GM19463 (cell line): Measurements from ENCODE around the gene RRBP1.

Source experiments
- ATAC-seq: cut with Tn5 transposase; IDR thresholded peaks from one replicate; pipeline ENCODE4 v1.9.1; 2021; ENCODE audit warnings: mild to moderate bottlenecking, moderate library complexity; ENCODE audit not compliant: unreplicated experiment

RRBP1 gene

DNA sequence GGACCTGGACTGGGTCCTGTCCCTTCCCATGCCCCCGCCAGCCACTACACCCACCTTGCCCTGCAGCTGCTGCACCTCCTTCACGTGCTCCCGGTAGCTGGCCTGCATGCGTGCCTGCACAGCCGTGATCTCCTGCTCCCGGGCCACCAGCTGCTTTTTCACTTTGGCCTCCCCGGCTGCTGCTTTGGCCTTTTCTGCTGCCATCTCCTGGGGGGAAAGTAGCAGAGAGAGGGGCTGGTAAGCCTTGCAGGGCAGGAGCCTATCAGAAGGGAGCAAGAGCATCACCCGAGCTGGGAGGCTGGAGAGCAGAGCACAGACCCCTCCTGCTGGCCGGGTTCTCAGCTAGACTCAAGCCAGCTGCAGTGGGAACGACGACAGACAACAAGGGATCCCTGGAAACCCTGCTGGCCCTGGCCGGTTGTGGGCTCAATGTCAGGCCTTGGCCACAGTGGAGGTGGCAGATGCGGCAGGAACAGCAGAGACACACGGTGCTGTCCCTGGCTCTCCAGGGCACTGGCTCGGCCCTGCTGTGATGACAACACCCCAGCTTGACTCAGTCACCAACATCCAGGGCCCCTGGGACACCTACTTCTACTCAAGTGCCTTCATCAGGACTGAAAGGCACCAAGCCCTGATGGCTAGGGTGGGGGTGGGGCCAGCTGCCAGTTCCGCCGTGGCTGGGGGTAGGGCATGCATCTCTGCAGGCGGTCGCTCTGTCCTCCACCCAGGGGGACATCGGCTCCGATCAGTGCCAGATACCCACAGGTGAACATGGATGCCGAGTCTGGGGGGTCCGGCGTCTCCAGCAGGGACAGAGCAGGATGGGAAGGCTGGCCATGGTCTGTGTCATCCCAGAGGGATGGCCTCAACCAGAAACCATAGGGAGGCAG is 45.3 kb downstream of the RRBP1 start:
- no peak for ATAC-seq

DNA sequence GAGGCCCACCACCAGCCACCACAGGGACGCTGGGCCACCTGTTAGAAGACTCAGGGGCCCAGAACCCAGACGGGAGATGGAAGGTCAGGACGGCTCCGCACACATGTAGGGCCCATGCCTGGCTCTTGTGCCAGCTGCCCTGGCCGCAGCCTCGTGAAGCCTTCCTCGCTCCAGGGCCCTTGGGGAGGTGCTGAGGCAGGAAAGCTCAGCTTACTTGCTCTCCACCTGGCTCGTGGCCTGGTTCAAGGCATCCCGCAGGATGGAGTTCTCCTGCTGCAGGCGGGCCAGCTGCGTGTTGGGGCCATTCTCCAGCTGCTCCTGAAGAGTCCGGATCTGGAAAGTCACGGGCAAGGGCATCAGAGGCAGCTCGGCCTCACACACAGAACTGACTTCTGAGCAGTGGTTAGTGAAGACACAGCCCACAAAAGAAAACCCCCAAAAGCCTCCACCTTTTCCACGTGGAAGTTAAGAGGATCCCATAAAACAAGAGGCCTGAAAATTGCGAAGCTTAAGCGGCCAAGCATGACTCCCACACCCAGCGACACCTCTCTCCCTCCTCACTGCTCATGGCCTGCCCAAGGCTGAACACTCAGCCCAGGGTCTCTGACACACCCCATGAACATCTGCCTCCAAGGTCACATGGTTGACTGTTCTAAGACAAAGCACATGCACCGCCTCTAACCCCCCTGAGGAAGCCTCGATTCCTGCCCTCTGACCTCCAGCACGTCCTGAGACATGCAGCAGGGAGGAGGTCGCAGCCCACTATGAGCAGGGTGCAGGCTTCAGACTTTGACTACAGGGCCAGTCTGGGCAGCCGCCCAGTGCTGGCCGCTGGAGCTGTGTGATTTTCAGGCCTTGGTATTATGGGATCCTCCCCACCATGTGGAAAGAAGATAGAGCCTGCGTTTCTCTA is 46.5 kb downstream of the RRBP1 start:
- no peak for ATAC-seq

DNA sequence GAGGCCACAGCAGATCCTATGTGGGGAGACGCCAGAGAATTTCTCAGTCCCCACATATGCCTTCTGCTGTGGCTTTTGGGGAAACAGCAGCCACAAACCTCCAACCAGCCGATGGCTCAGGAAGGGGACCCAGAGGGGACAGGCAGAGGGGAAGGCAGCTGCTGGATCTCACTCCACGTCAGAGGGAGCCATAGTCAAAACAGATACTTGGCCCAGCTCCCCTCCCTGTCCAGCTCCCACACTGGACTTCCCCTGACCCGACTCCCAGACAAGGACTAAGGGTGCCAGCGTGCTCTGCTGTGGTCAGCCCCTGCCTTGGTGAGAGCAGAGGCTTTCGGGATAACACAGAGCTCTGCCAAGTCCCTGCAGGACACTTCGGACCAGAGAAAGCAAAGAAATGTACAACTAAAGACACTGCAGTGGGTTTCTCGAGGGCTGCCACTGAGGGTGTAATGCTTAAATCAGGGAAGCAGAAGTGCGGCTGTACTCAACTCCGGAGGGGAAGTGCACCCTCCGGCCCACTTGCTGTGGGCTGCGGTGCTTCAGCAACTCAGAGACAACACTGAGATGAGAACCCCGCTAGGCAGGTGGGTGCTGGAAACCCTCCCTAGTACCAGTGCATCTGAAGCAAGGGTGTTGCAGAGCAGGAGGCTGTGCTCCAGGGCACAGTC is 47.2 kb downstream of the RRBP1 start:
- ATAC-seq = no peak

DNA sequence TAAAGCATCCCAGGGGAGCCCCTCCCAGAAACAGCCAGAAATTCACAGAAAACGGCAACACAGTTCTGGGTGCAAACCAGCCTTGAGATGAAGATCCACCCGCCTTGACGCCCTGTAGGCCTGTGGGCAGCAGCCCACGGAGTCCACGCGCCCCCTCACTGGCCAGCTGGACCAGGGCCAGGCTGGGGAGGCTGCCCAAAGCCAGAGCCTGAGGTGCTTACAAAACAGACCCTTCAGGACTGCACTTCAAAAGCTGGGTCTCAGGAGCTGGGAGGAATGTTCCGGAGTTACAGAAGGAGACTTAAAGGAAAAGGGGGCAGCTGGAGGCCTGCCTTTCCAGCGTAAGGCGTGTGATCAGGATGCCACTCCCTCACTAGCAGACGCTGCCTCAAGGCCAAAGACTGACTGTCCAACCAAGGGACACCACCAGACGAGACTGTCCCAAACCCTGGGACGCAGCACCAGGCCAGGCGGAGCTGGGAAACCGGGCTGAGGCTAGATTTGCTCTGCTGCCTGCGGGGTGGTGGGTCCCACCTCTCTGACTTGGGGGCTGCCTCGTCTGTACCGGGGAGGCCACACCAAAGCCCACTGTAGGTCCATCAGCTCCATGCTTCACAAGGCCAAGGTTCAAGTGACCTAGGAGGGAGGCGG is 48.1 kb downstream of the RRBP1 start:
- ATAC-seq = no peak

DNA sequence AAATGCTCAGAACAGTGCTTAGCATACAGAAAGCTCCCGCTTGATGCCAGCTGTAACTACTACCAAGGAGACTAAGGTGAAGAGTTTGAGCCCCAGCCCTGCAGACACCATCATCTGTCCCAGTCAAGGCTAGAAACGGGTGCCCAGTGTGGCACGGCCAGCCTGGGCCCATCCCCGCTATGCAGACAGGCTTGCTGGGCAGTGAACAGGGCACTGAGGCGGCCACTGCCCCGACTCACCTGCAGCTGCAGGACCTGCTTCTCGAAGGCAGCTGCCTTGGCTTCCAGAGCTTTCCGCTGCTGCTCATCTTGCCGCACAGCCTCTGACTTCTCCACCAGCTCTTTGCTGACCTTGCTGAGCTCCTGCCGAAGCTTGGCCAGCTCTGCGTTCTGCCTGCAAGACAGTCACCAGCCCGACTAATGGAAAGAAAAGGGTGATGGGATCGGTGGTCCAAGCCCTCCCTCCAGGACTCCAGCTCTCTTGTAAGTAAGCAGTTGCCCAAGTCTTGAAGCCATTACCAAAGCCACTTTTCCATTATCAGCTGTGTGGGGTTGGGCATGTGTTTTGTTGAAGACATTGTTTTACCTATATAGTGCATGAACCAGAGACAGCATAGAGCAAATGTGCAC is 48.7 kb downstream of the RRBP1 start:
- ATAC-seq = no peak

DNA sequence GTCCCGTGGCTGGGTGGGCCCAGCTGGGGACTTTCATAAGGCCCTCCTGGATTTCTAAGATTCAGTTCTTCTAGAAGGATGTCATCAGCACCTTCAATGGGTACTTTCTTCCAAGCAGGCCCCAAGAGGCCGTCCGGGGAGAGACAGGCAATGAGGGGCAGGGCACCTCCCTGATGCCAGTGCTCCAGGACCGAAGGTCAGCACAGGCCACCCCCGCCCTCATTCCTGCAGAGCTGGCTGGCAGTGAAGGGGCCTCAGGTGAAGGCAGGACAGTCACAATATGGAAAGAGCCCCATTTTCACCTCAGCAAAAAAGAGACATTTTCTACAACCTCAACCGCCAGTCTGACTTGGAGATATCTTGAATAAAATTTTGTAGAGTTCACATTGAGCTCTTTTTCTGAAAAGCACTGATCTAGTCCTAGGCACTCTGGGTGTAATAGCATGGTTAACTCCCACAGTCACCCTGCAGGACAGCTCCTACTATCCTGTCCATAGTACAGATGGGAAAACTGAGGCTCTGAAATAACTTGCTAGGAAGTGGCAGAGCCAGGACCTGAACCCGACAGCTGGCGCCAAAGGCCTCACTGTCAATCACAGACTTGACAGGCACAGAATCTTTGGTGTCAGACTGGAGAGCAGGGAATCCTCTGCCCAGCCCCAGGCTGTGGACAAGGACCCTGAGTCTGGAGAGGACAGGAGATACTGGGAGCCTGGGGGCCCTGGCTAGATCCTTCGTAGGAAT is 50.3 kb downstream of the RRBP1 start:
- no peak for ATAC-seq

DNA sequence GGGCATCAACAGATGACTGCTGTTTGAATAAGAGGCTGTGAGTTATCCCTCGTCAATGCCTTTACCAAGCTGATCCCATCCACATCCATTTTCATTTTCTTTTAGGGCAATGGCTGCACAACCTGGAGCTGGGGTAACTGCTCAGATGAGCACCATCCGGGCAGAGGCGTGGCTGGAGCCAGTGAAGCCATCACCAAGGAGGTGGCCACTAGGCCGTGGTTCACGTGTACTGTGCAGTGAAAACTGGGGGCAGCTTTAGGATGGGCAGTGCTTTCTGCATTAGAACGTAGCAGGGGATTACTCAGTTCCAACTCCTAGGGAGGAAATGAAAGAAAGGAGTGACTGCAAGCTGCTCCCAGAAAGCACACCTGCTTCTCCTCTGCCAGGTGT is 51.2 kb downstream of the RRBP1 start:
- ATAC-seq = no peak

DNA sequence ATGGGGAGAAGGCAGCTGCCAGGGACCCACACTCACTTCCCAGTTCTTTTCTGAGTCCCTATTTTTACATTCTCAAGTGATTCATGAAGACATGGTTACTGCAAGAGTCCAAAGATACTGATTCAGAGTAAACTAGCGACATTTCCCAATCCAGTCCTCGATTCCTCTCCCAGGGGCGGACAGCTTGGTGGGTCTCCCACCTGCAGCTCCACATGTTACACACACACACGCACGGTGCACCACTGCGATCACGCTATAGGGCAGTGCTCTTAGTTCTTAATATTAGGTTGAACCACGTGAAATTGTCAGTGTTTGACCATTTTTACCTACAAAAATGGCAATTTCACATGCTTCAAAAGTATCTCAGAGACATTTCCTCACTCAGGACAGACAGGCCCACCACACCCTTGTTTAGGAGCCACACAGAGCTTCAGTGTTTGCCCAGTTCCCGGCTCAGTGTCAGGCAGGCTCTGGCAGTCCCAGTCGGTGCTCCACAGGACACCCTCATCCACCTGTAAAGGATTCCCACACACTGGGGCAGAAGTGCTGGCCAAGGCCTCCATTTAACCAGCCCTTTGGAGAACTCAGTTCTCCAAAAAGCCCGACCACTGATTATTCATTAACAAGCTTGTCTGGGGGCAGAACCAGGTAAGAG is 51.8 kb downstream of the RRBP1 start:
- no peak for ATAC-seq

DNA sequence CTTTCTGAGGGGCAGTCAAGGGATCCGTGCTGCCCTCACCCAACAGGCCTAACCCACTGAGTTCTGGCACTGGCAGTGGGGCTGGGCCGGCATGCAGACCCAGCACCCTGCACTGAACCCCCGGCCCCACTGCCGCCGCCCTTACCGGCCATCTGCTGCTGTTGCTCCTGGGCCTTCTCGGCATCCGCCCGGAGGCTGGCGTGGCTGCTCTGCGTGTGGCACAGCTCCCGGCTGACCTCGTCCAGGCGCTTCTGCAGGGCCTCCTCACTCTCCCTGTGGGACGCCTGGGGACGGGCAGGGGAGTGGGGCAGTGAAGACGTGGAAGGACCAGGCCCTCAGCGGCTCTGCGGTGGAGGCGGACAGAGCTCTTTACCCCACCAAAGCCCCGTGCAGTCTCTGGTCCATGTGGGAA is 52.4 kb downstream of the RRBP1 start:
- no peak for ATAC-seq

DNA sequence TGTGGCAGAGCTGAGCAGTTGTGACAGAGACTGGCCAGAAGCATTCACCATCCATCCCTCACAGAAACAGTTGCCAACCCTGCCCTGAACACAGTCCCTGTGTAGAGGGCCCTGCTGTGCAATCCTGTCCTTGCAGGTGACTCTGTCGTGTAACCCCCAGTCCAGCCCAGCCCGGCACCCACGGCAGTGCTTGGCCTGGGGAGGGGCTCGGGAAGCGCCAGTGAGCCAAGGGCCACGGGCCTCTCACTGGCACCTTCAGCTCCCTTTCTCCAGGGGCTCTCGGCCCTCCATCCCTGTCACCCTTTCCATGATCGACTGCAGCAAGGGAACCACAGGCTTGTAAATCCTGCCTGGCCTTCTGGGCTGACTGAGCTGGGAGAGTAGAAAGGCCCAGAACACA is 53.0 kb downstream of the RRBP1 start:
- no peak for ATAC-seq

DNA sequence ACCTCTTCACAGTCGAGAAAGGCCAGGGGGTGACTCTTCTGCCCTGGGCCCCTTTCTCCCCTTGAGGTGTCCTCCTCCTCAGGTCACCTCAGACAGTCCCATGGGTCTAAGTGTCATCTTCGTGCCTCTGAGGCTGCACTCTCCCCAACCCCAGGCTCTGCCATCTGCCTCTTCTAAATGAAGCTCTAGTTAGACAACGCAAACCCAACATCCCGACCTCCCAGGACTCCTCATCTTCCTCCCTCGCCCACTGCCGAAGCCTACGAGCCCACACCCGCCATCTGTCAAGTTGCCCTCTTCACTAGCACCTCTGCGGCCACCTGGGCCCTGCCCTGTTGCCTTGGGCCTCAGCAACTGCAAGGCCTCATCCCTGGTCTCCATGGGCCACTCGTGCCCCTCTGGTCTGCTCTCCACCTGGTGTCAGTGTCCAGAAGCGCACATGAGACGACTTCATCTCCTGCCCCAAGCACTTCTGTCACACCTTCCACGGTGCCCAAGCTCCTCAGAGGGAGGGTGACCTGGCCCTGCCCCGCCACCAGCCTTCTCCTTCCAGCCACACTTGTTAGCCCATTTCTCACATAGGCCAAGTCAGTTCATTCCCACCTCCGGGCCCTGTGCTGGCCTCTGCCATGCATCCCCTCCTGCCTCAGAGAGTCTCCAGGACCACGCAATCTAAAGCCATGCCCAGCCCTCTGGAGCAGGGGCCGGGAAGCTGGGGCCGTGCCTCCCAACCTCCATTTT is 53.8 kb downstream of the RRBP1 start:
- no peak for ATAC-seq

DNA sequence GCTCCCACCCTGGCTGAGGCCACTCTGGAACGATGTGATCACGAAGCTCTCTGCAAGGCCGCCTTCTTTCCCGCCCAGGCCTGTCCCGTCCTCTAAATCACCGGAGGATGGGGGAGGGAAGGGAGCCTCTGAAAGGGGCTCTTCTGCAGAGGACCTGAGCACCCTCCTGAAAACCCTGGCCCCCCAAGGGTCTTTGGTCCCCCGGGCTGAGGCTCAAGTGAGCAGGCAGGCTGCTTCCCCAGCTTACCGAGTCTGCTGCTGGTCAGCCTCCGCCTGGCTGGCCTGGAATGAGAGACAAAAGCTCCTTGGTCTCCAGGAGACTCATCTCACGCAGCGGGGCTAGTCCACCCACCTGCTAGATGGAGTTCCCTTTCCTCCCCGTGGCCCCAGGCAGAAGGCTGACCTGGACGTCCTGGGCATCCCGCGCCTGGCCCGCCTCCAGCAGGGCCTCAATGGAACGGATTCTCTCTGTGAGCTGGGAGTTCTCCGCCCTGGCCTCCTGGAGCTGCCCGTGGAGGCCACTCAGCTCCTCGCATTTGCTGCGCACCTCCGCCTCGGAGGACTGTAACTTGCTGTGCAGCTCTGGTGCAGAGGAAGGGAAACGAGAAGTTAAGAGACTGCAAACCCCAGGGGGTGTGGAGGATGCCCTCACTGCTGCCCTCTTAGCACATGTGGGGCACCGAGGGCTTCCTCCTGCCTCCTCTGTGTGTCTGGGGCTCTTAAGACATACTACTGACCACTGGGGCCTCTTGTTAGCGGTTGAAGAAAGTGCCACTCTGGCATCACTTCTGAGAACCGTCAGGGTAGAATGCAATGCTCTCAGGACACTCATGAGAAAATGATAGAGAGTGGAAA is 54.7 kb downstream of the RRBP1 start:
- ATAC-seq = no peak

DNA sequence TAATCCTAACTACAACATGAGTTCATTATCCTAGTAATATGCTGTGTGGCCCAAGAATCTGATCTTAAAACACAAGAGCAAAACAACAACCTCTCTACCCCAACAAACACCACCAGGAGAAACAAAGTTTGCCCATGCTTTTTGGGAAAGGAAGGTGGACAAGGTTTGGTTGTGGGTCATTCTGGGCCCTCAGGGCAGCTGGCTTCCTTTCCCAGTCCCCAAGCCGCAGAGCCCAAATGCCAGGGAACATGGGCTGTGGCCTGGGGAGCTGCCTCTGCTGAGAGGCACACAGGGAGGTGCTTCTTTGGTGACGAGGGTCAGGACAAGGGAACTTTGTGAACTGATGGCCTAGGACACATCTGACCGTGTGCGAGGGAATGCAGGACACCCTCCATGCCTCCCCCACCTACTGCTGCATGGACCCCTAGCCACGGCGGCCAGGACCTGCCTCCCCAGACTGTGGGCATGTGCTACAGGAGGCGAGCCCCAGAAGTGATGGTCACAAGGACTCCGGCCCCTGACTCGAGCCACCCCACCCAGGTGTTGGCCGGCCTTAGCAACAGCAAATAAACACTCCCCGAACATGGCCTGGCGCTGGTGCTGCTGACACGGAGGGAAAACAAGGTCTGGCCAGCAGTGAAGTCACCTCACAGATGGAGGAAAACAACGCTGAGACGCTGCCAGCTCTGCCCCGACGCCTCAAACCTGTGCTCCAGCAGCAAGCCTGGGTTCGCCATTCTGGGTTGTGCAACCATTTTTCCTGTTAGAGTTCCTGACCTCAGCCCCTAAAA is 55.6 kb downstream of the RRBP1 start:
- no peak for ATAC-seq

DNA sequence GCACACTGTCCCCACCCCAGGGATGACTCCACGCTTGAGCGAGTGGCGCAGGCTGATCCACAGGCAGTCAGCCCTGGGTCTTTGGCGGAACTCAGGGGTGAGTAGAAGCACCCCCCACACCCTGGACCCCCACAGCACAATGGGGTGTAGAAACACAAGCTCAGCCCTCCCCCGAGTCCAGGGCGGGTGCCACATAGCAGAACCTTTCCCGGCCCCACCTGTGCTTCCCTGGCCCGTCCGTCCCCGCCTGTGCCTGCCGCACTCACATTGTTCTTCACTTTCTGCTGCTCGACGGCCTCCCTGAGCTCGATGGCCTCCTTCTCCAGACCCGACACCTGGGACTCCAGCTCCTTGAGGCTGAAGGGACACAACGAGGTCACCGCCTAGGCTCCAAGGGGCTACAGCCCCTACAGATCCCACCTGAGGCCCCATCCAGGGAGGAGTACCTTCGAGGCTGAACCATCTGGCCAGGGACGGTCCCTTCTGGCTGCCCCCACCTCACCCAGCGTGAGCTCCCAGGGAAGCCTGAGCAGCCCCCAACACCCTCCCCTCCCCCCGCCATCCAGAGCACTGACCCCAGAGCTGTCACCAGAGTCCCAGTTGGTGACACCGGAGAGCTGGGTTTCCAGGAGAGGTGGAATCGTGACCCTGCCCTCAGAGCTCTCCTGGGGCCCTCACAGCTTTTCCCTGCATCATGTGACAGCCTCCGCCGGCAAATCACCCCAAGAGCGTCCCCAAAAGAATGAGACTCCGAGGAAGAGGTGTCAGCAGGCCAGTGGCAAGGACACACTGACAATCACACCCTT is 56.6 kb downstream of the RRBP1 start:
- ATAC-seq = no peak

DNA sequence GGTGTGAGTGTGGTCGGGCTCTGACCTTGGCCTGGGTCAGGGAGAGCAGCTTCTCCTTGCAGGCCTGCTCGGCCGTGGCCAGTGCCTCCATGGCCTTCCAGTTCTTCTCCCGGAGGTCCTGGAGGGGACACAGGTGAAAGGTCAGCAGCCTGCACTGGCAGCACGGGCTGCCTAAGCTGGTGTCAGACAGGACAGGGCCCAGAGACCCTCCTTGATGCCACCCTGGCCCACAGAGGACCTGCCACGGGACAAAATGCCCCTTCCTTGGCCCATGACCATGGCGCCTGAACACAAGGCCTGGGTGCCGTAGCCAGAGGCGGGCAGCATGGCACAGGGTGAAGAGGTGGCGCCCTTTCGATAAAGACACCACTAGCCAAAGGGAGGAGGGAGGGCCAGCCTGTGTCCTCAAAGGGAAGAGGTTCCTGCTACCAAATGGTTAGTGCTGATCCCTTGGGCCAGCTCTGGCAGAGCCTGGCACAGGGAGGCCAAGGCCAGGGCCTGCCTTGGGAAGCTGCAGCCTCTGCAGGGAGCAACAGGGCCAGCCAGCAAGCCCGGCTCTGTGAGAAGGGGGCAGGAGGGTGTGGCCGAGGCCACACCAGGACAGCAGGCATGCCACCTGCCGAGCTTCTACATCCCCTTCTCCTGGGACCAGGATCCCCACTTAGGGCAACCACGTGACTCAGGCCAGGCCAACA is 57.3 kb downstream of the RRBP1 start:
- ATAC-seq = no peak
